BLaER1 treated with 17β-estradiol and CSF1 and Interleukin-3, amounts not matched to agents 10 nM and 100 nM (cell line): ENCODE data around the gene ANKMY1.
"Not testable (repeated sequence)": the region's sequence is repeated elsewhere in the genome, so short reads cannot be mapped to it uniquely, and the experiment has no call there.

ENCODE experiments used
- H3K27ac ChIP-seq, 11 experiments: shearing (Covaris generic); formaldehyde crosslinking; 2 replicates each; pipeline ENCODE4 v1.8.1; 2022
- H3K27me3 ChIP-seq, 11 experiments: shearing (Covaris generic); formaldehyde crosslinking; 2 replicates each; pipeline ENCODE4 v1.8.1; 2022
- H3K36me3 ChIP-seq, 11 experiments: shearing (Covaris generic); formaldehyde crosslinking; 2 replicates each; pipeline ENCODE4 v1.8.1; 2022
- H3K4me1 ChIP-seq, 10 experiments: shearing (Covaris generic); formaldehyde crosslinking; 2 replicates each; pipeline ENCODE4 v1.8.1; 2022
- H3K4me2 ChIP-seq, 11 experiments: shearing (Covaris generic); formaldehyde crosslinking; 2 replicates each; pipeline ENCODE4 v1.8.1; 2022
- H3K4me3 ChIP-seq, 10 experiments: shearing (Covaris generic); formaldehyde crosslinking; 2 replicates each; pipeline ENCODE4 v1.8.1; 2022
- H3K9ac ChIP-seq, 11 experiments: shearing (Covaris generic); formaldehyde crosslinking; 2 replicates each; pipeline ENCODE4 v1.8.1; 2022
- H3K9me3 ChIP-seq, 11 experiments: shearing (Covaris generic); formaldehyde crosslinking; replicated peaks in 1 of 11; 2 replicates each; pipeline ENCODE4 v1.8.1; 2022
- H4K20me1 ChIP-seq, 11 experiments: shearing (Covaris generic); formaldehyde crosslinking; 2 replicates each; pipeline ENCODE4 v1.8.1; 2022
- Cebpa-rat ChIP-seq, 11 experiments: shearing (Covaris generic); IDR thresholded peaks; 2 replicates each; pipeline ENCODE4 v1.8.1; 2022

ANKMY1 gene

GRCh38 chr2:240554767-240555493, 2.9 kb downstream of the ANKMY1 start:
- Histone ChIP-seq H3K9me3 (peaks cover 0 to 18% (median 8%) of the 10 kb centered on the region in 11 experiments; a peak in 17 of 22 replicates), H3K4me3 (no peak overlapping the region), H3K4me1 (peaks cover 75 to 90% (median 86%) of the 10 kb centered on the region in 10 experiments), H4K20me1 (peaks cover 21 to 73% (median 45%) of the 10 kb centered on the region in 11 experiments; a peak in 18 of 22 replicates), H3K9ac (peak overlapping the region in 7 of 11 experiments; percentile 3 to 41 (median 18); a peak in 7 of 22 replicates), H3K27ac (peak overlapping the region in 7 of 11 experiments; percentile 9 to 93 (median 82); a peak in 10 of 22 replicates), H3K4me2 (peak overlapping the region in 9 of 11 experiments; percentile 35 to 88 (median 78); a peak in 17 of 22 replicates), H3K27me3 (no peaks in the 10 kb centered on the region), H3K36me3 (peaks cover 26 to 84% (median 78%) of the 10 kb centered on the region in 11 experiments)
- no peak for TF ChIP-seq Cebpa-rat (IDR thresholded peaks at IDR 0.05)

GRCh38 chr2:240553956-240554480, 3.8 kb downstream of the ANKMY1 start:
- H3K27ac ChIP-seq = peak overlapping the region in 8 of 11 experiments; percentile 25 to 93 (median 84); a peak in 16 of 22 replicates
- H3K36me3 ChIP-seq = peaks cover 26 to 78% (median 72%) of the 10 kb centered on the region in 11 experiments
- H3K9ac ChIP-seq = peak overlapping the region in 6 of 11 experiments; percentile 9 to 69 (median 36); a peak in 6 of 22 replicates
- no peaks in the 10 kb centered on the region for H3K27me3 ChIP-seq
- no peak overlapping the region; a peak in 1 of 20 replicates for H3K4me3 ChIP-seq
- no peak for TF ChIP-seq Cebpa-rat (IDR thresholded peaks at IDR 0.05)
- peaks cover 0 to 18% (median 8%) of the 10 kb centered on the region in 11 experiments; a peak in 17 of 22 replicates for H3K9me3 ChIP-seq
- peak overlapping the region in 9 of 11 experiments; percentile 65 to 88 (median 79); a peak in 18 of 22 replicates for H3K4me2 ChIP-seq
- H4K20me1 ChIP-seq = peaks cover 21 to 65% (median 41%) of the 10 kb centered on the region in 11 experiments; a peak in 18 of 22 replicates
- peaks cover 66 to 81% (median 77%) of the 10 kb centered on the region in 10 experiments for H3K4me1 ChIP-seq

DNA sequence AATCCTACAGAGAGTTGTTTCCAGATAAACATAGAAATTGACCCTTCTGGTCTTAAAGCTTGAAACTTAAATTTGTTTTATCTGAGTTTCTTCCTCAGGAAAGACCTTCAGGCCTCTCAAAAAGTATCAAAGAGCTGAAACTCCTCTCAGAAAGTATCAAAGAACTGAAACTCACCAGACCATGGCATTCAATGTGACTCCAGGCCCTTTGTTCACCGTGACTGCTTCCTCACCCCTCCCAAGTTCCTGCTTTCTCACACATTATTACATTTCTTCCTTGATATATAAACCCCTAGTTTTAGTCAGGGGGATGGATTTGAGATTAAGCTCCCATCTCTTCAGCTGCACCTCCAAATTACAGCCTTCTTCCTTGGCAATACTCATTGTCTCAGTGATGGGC, 6.0 kb downstream of the ANKMY1 start:
- no peak for TF ChIP-seq Cebpa-rat (IDR thresholded peaks at IDR 0.05)
- peak overlapping the region; percentile 65 to 88 (median 79) for H3K4me2 ChIP-seq
- peaks cover 0 to 19% (median 12%) of the 10 kb centered on the region in 11 experiments; a peak in 16 of 22 replicates for H3K9me3 ChIP-seq
- H3K36me3 ChIP-seq = peaks cover 20 to 59% (median 52%) of the 10 kb centered on the region in 11 experiments
- H3K9ac ChIP-seq = peak overlapping the region; percentile 51 to 77 (median 72); a peak in 21 of 22 replicates
- H3K4me1 ChIP-seq = peaks cover 48 to 62% (median 61%) of the 10 kb centered on the region in 10 experiments
- peak overlapping the region; percentile 35 to 93 (median 84) for H3K27ac ChIP-seq
- peaks cover 12 to 42% (median 22%) of the 10 kb centered on the region in 11 experiments; a peak in 17 of 22 replicates for H4K20me1 ChIP-seq
- no peaks in the 10 kb centered on the region for H3K27me3 ChIP-seq
- peak overlapping the region in 4 of 10 experiments; percentile 12 to 37 (median 28); a peak in 5 of 20 replicates for H3K4me3 ChIP-seq

GRCh38 chr2:240551288-240551687, 6.5 kb downstream of the ANKMY1 start:
- Histone ChIP-seq H3K36me3 (peaks cover 20 to 53% (median 47%) of the 10 kb centered on the region in 11 experiments), H3K27me3 (no peaks in the 10 kb centered on the region), H3K9ac (peak overlapping the region; percentile 51 to 77 (median 72); a peak in 21 of 22 replicates), H3K4me2 (peak overlapping the region; percentile 65 to 88 (median 79)), H3K27ac (peak overlapping the region; percentile 35 to 93 (median 84)), H3K9me3 (peaks cover 0 to 19% (median 12%) of the 10 kb centered on the region in 11 experiments; a peak in 16 of 22 replicates), H3K4me3 (peak overlapping the region in 4 of 10 experiments; percentile 12 to 37 (median 28); a peak in 7 of 20 replicates), H3K4me1 (peaks cover 48 to 58% (median 56%) of the 10 kb centered on the region in 10 experiments), H4K20me1 (peaks cover 12 to 37% (median 17%) of the 10 kb centered on the region in 11 experiments; a peak in 16 of 22 replicates)
- TF ChIP-seq Cebpa-rat (IDR thresholded peaks at IDR 0.05) = no peak

- Histone ChIP-seq H3K27me3 (no peaks in the 10 kb centered on the region), H3K27ac (no peak overlapping the region), H3K9me3 (peaks cover 31 to 67% (median 55%) of the 10 kb centered on the region in 11 experiments), H3K4me3 (no peak overlapping the region), H3K4me1 (no peaks in the 10 kb centered on the region), H4K20me1 (peaks cover 0 to 53% (median 11%) of the 10 kb centered on the region in 11 experiments; a peak in 8 of 22 replicates), H3K4me2 (no peak overlapping the region), H3K9ac (no peak overlapping the region), H3K36me3 (peaks cover 68 to 98% (median 92%) of the 10 kb centered on the region in 11 experiments)
- TF ChIP-seq Cebpa-rat (IDR thresholded peaks at IDR 0.05) = no peak
Observed at GRCh38 chr2:240539906-240540305, 17.9 kb downstream of the ANKMY1 start.

GRCh38 chr2:240539101-240539500, 18.7 kb downstream of the ANKMY1 start:
- not testable (repeated sequence) for H3K4me1 ChIP-seq, H3K27me3 ChIP-seq, H3K4me2 ChIP-seq, H3K9ac ChIP-seq, H3K27ac ChIP-seq, H3K4me3 ChIP-seq
- peaks cover 0 to 62% (median 11%) of the 10 kb centered on the region in 11 experiments; a peak in 8 of 22 replicates for H4K20me1 ChIP-seq
- peaks cover 76 to 100% (median 95%) of the 10 kb centered on the region in 11 experiments for H3K36me3 ChIP-seq
- peaks cover 39 to 67% (median 58%) of the 10 kb centered on the region in 11 experiments for H3K9me3 ChIP-seq

GRCh38 chr2:240538031-240538780, 19.6 kb downstream of the ANKMY1 start:
- Histone ChIP-seq H3K36me3 (peaks cover 84 to 100% (median 97%) of the 10 kb centered on the region in 11 experiments), H3K9me3 (peaks cover 48 to 70% (median 60%) of the 10 kb centered on the region in 11 experiments), H3K4me3 (no peak overlapping the region), H3K9ac (no peak overlapping the region), H3K4me2 (no peak overlapping the region), H4K20me1 (peaks cover 0 to 64% (median 11%) of the 10 kb centered on the region in 11 experiments; a peak in 8 of 22 replicates), H3K4me1 (no peaks in the 10 kb centered on the region), H3K27ac (no peak overlapping the region), H3K27me3 (no peaks in the 10 kb centered on the region)
- TF ChIP-seq Cebpa-rat (IDR thresholded peaks at IDR 0.05) = no peak
